Stimulated activated naive B cell treated with anti-CD40 and anti-IgM and Interleukin-4, amounts not matched to agents 10 μg/mL and 1 μg/mL and 100 μg/mL, for 72 hours (primary cell): Measurements from ENCODE around the gene FAM210A.
"Not testable (repeated sequence)": the region's sequence is repeated elsewhere in the genome, so short reads cannot be mapped to it uniquely, and the experiment has no call there.

ENCODE experiments used
- ATAC-seq, 2 donors: fragments of 150-1000 bp; cut with Tn5 transposase; replicated peaks; 2 replicates each; pipeline ENCODE4 v1.10.0; 2021; ENCODE audit warnings: moderate library complexity in 1 of 2
- DNase-seq: peaks from one replicate; pipeline ENCODE4 v3.0.0; 2021
- H3K27ac Mint-ChIP-seq: one replicate; pipeline ENCODE4 v1.8.0; 2022; ENCODE audit warnings: mild to moderate bottlenecking, mixed read lengths
- H3K27me3 Mint-ChIP-seq, 2 donors: one replicate each; pipeline ENCODE4 v1.8.0; 2022; ENCODE audit warnings: mixed read lengths in 2 of 2
- H3K36me3 Mint-ChIP-seq, 2 donors: one replicate each; pipeline ENCODE4 v1.8.0; 2022; ENCODE audit warnings: mixed read lengths in 2 of 2, mild to moderate bottlenecking in 1 of 2
- H3K4me1 Mint-ChIP-seq, 2 donors: one replicate each; pipeline ENCODE4 v1.8.0; 2022; ENCODE audit warnings: mixed read lengths in 2 of 2, mild to moderate bottlenecking in 1 of 2
- H3K4me3 Mint-ChIP-seq, 2 donors: one replicate each; pipeline ENCODE4 v1.8.0; 2022; ENCODE audit warnings: mild to moderate bottlenecking in 2 of 2, mixed read lengths in 2 of 2, moderate library complexity in 1 of 2
- H3K9me3 Mint-ChIP-seq, 2 donors: one replicate each; pipeline ENCODE4 v1.8.0; 2022; ENCODE audit warnings: mixed read lengths in 2 of 2, mild to moderate bottlenecking in 1 of 2

Gene FAM210A

DNA sequence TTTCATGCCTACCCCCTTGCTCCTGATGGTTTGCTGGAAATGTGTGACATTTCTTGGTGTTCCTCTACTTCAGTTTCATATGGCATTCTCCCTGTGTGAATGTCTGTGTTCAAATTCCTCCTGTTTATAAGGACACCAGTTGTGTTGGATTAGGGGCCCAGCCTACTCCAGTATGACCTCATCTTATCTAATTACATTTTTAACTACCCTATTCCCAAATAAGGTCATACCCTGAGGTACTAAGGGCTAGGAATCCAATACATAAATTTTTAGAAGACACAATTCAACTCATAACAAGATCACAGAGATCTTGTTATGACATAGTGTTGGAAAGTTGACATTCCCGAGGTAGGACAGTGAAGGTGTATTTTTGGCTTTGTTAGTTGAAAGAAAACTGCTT, 5.5 kb downstream of the FAM210A start:
- no peaks in the 10 kb centered on the region for H3K9me3 Mint-ChIP-seq
- H3K27ac Mint-ChIP-seq, result no peak overlapping the region
- H3K4me1 Mint-ChIP-seq, result peaks cover 18 to 43% of the 10 kb centered on the region in 2 donors
- peaks cover 15 to 24% of the 10 kb centered on the region in 2 donors for H3K36me3 Mint-ChIP-seq
- ATAC-seq (no peak), DNase-seq (no peak)
- no peaks in the 10 kb centered on the region for H3K27me3 Mint-ChIP-seq
- H3K4me3 Mint-ChIP-seq, result no peak overlapping the region

- Mint-ChIP-seq H3K4me3 (no peak overlapping the region), H3K27me3 (no peaks in the 10 kb centered on the region), H3K9me3 (no peaks in the 10 kb centered on the region), H3K27ac (no peak overlapping the region), H3K4me1 (peaks cover 14 to 36% of the 10 kb centered on the region in 2 donors), H3K36me3 (peaks cover 15 to 24% of the 10 kb centered on the region in 2 donors)
- DNase-seq (no peak), ATAC-seq (no peak)
Observed at GRCh38 chr18:13720123-13720522, 6.2 kb downstream of the FAM210A start.

GRCh38 chr18:13716916-13717315, 9.4 kb downstream of the FAM210A start:
- no peak for ATAC-seq
- H3K4me1 Mint-ChIP-seq, result peaks cover 12 to 35% of the 10 kb centered on the region in 2 donors
- no peak for DNase-seq

DNA sequence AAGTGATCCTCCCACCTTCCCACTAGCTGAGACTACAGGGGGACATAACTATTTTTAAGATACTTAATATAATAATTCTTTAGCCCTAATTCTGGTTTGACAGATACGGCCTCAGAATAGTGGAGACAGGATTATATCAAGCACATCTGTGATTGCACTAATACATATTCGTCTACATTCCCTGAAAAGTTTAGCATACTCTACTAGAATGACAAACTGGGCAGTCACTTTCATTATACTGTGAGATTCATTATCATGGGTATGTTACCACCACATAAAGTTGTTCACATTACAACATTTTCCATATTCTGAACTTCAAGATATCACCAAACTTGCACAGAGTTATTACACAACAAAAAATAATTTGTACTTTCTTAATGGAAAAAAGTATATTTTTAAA, 11.0 kb downstream of the FAM210A start:
- no peak overlapping the region for H3K27ac Mint-ChIP-seq
- no peak overlapping the region for H3K4me3 Mint-ChIP-seq
- peaks cover 17 to 50% of the 10 kb centered on the region in 2 donors for H3K4me1 Mint-ChIP-seq
- ATAC-seq (no peak), DNase-seq (no peak)
- no peaks in the 10 kb centered on the region for H3K9me3 Mint-ChIP-seq
- no peaks in the 10 kb centered on the region for H3K27me3 Mint-ChIP-seq
- H3K36me3 Mint-ChIP-seq, result peaks cover 22 to 36% of the 10 kb centered on the region in 2 donors

More at GRCh38 chr18:13716916-13717315, 9.4 kb downstream of the FAM210A start:
- Mint-ChIP-seq H3K9me3 (no peaks in the 10 kb centered on the region), H3K4me3 (no peak overlapping the region), H3K27me3 (no peaks in the 10 kb centered on the region), H3K27ac (no peak overlapping the region), H3K36me3 (peaks cover 11 to 23% of the 10 kb centered on the region in 2 donors)

- no peak for ATAC-seq
- H3K36me3 Mint-ChIP-seq, result peaks cover 23 to 29% of the 10 kb centered on the region in 2 donors
- no peak overlapping the region for H3K27ac Mint-ChIP-seq
- H3K4me1 Mint-ChIP-seq, result peaks cover 19 to 43% of the 10 kb centered on the region in 2 donors
- no peaks in the 10 kb centered on the region for H3K9me3 Mint-ChIP-seq
- no peaks in the 10 kb centered on the region for H3K27me3 Mint-ChIP-seq
- no peak overlapping the region for H3K4me3 Mint-ChIP-seq
- DNase-seq, result no peak
Observed at GRCh38 chr18:13713455-13714055, 12.8 kb downstream of the FAM210A start.

DNA sequence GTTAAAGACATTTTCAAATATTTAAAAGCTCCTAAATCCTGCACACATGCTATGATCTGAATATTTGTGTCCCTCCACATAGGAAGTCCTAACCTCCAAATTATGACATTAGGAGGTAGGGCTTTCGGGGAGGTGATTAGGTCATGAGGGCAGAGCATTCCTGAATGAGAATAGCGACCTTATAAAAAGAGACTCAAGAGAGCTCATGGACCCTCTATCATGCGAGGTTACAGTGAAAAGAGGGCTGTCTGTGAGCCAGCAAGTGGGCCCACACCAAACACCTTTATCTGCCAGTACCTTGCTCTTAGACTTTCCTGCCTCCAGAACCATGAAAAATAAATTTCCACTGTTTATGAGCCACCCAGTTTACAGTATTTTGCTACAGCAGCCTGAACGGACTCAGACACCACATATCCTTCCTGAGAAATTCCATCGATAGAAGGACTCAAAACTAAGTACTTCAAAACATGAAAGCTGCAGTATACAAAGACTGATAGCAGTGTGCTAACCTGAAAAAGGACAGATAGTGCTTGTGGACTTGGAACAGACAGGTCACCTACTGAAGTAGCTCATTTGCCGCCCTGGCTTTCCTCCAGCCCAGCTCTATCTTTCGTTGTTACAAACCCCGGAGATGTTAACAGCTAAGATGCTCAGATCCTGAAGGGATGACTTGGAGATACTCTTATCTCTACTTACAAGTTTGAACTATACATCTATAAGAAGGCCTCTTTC, 13.8 kb downstream of the FAM210A start:
- H3K27me3 Mint-ChIP-seq, result no peaks in the 10 kb centered on the region
- H3K4me1 Mint-ChIP-seq, result peaks cover 19 to 43% of the 10 kb centered on the region in 2 donors
- ATAC-seq, result no peak
- H3K36me3 Mint-ChIP-seq, result peaks cover 19 to 22% of the 10 kb centered on the region in 2 donors
- no peak overlapping the region for H3K4me3 Mint-ChIP-seq
- no peaks in the 10 kb centered on the region for H3K9me3 Mint-ChIP-seq
- no peak for DNase-seq
- H3K27ac Mint-ChIP-seq, result no peak overlapping the region

DNA sequence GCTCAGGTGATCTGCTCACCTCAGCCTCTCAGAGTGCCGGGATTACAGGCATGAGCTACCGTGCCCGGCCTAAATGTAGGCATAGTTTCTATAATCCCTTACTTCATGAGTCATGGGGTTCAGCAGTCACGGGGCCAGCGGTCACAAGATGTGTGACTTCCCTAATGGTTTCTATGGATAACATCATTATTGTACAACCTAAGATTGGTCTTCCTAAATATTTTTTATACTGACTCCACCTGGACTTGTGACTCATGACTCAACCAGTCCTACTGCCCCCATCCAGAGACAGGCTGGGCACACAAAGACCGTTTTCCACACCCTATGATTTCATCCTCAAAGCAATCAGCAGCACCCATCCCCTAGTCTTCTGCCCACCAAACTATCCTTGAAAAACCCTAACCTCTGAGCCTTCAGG, 15.9 kb downstream of the FAM210A start:
- Mint-ChIP-seq H3K4me1 (peaks cover 19 to 28% of the 10 kb centered on the region in 2 donors), H3K36me3 (peaks cover 24 to 28% of the 10 kb centered on the region in 2 donors), H3K9me3 (no peaks in the 10 kb centered on the region), H3K4me3 (no peak overlapping the region), H3K27me3 (no peaks in the 10 kb centered on the region), H3K27ac (no peak overlapping the region)
- ATAC-seq (no peak), DNase-seq (no peak)

GRCh38 chr18:13703899-13704298, 22.5 kb downstream of the FAM210A start:
- Mint-ChIP-seq H3K27me3 (no peaks in the 10 kb centered on the region), H3K4me3 (no peak overlapping the region), H3K27ac (no peak overlapping the region), H3K4me1 (peaks cover 17 to 20% of the 10 kb centered on the region in 2 donors), H3K9me3 (peaks cover 0 to 3% of the 10 kb centered on the region in 2 donors), H3K36me3 (peaks cover 35 to 46% of the 10 kb centered on the region in 2 donors)
- DNase-seq (no peak), ATAC-seq (no peak)

DNA sequence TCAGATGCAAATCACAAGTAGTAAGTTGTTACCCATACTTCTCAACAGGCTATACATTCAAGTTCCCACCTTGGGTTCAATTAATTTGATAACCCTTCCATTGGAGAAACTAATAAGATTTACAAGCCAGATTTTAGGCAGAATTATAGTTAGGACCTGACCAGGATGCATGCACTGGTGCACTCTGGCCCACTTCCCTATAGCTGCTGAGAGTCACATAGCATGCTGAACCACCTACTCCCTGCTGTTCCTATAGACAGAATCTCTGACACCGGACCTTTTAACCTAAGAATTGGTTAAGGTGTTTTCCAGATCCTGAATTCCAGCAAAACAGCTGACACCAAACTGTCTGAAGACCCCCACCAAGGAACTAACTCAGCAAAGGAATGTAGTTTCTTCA, 26.2 kb downstream of the FAM210A start:
- H3K4me3 Mint-ChIP-seq, result no peak overlapping the region
- peaks cover 16 to 23% of the 10 kb centered on the region in 2 donors for H3K4me1 Mint-ChIP-seq
- H3K36me3 Mint-ChIP-seq, result peaks cover 26 to 50% of the 10 kb centered on the region in 2 donors
- DNase-seq (no peak), ATAC-seq (peak; percentile 99 to 100)
- H3K27ac Mint-ChIP-seq, result no peak overlapping the region
- H3K9me3 Mint-ChIP-seq, result peaks cover 0 to 3% of the 10 kb centered on the region in 2 donors
- no peaks in the 10 kb centered on the region for H3K27me3 Mint-ChIP-seq

GRCh38 chr18:13696961-13697360, 29.4 kb downstream of the FAM210A start:
- Mint-ChIP-seq H3K36me3 (peaks cover 23 to 40% of the 10 kb centered on the region in 2 donors), H3K9me3 (peaks cover 3 to 11% of the 10 kb centered on the region in 2 donors), H3K4me1 (peaks cover 26 to 46% of the 10 kb centered on the region in 2 donors), H3K4me3 (no peak overlapping the region), H3K27ac (no peak overlapping the region), H3K27me3 (no peaks in the 10 kb centered on the region)
- ATAC-seq (no peak), DNase-seq (no peak)

GRCh38 chr18:13695337-13695736, 31.0 kb downstream of the FAM210A start:
- not testable (repeated sequence) for ATAC-seq, DNase-seq, H3K4me3 Mint-ChIP-seq, H3K27me3 Mint-ChIP-seq, H3K27ac Mint-ChIP-seq
- peaks cover 3 to 12% of the 10 kb centered on the region in 2 donors for H3K9me3 Mint-ChIP-seq
- peaks cover 24 to 44% of the 10 kb centered on the region in 2 donors for H3K4me1 Mint-ChIP-seq
- H3K36me3 Mint-ChIP-seq, result peaks cover 12 to 28% of the 10 kb centered on the region in 2 donors

GRCh38 chr18:13690060-13690459, 36.3 kb downstream of the FAM210A start:
- Mint-ChIP-seq H3K4me1 (peaks cover 25 to 36% of the 10 kb centered on the region in 2 donors), H3K36me3 (peaks cover 10 to 24% of the 10 kb centered on the region in 2 donors)
- H3K27me3 Mint-ChIP-seq, result not testable (repeated sequence)

GRCh38 chr18:13688191-13689136, 37.9 kb downstream of the FAM210A start:
- ATAC-seq, result no peak
- DNase-seq, result no peak
- H3K4me1 Mint-ChIP-seq, result peaks cover 24 to 28% of the 10 kb centered on the region in 2 donors

More at GRCh38 chr18:13690060-13690459, 36.3 kb downstream of the FAM210A start:
- not testable (repeated sequence) for H3K27ac Mint-ChIP-seq, H3K4me3 Mint-ChIP-seq, ATAC-seq, DNase-seq
- peaks cover 3 to 12% of the 10 kb centered on the region in 2 donors for H3K9me3 Mint-ChIP-seq

DNA sequence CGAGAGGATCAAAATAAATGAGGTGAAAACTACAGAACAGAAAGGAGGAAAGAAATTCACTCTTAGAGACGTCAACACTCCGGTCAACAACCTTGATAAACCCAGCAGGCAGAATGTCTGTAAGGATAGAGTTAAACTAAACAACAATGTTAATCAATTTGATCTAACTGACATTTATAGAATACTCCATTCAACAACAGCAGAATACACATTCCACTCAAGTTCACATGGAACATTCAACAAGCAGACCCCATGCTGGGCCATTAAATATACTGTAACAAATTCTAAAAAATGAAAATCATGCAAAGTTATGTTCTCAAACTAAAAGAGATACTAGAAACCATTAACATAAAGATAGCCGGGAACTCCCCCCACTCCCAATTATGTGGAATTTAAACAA, 41.8 kb downstream of the FAM210A start:
- no peak for ATAC-seq
- H3K36me3 Mint-ChIP-seq, result peaks cover 5 to 27% of the 10 kb centered on the region in 2 donors
- no peaks in the 10 kb centered on the region for H3K9me3 Mint-ChIP-seq
- DNase-seq, result no peak
- no peak overlapping the region for H3K4me3 Mint-ChIP-seq
- H3K27ac Mint-ChIP-seq, result no peak overlapping the region
- no peaks in the 10 kb centered on the region for H3K27me3 Mint-ChIP-seq
- peaks cover 8 to 17% of the 10 kb centered on the region in 2 donors for H3K4me1 Mint-ChIP-seq

More at GRCh38 chr18:13688191-13689136, 37.9 kb downstream of the FAM210A start:
- Mint-ChIP-seq H3K4me3 (no peak overlapping the region), H3K27me3 (no peaks in the 10 kb centered on the region), H3K27ac (no peak overlapping the region), H3K9me3 (peaks cover 3 to 12% of the 10 kb centered on the region in 2 donors), H3K36me3 (peaks cover 8 to 30% of the 10 kb centered on the region in 2 donors)
